Ovary (tissue), 9 donors: ENCODE data around the gene PSMC1. TPM values are rescaled to one million over a fixed set of nuclear protein-coding genes. Genes with fewer than 3 reads are reported as not detected.

Experiments
- DNase-seq, 5 donors: peaks; one replicate each; pipeline ENCODE4 v3.0.0-alpha.2; 2019 to 2020
- H3K27ac ChIP-seq, 2 donors: fragments of 200-600 bp; one replicate each; pipeline versions ENCODE4 v1.5.1 to v1.8.0; 2019 to 2022
- H3K27me3 ChIP-seq: fragments of 200-600 bp; one replicate; pipeline ENCODE4 v1.8.0; 2022
- H3K36me3 ChIP-seq: fragments of 200-600 bp; sonication (generic); one replicate; pipeline ENCODE4 v1.5.1; 2019
- H3K4me1 ChIP-seq: one replicate; pipeline ENCODE4 v1.8.1; 2013; ENCODE audit warnings: mild to moderate bottlenecking, moderate library complexity; ENCODE audit not compliant: insufficient read depth
- H3K4me3 ChIP-seq: fragments of 200-600 bp; sonication (generic); one replicate; pipeline ENCODE4 v1.5.1; 2017
- H3K9me3 ChIP-seq, 2 donors: fragments of 200-600 bp in 1 of 2; sonication (generic) in 1 of 2; one replicate each; pipeline versions ENCODE4 v1.5.1 to v1.8.1; 2013 to 2019; ENCODE audit warnings: mild to moderate bottlenecking in 1 of 2, moderate library complexity in 1 of 2
- EP300 ChIP-seq: sonication (generic); formaldehyde crosslinking; IDR thresholded peaks from one replicate; pipeline ENCODE4 v1.6.1; 2017; ENCODE audit warnings: antibody characterized with exemption
- POLR2A ChIP-seq: fragments of 450-650 bp; IDR thresholded peaks from one replicate; pipeline ENCODE4 v1.6.1; 2017; ENCODE audit warnings: antibody characterized with exemption, mild to moderate bottlenecking, moderate library complexity
- WGBS, 3 donors: extraction: QIAGEN DNeasy Blood & Tissue Kit in 1 of 3; methylation state at CpG; one replicate each; pipeline versions ENCODE4 v1.1.5 to v1.1.7; 2013 to 2017; 5-methylcytosine and 5-hydroxymethylcytosine counted together
- intact Hi-C, 4 donors: fragments of 100-400 bp; cut with DNase I; formaldehyde crosslinking; loops; one replicate each; pipeline versions ENCODE4 v1.11.0 to v1.15.1; 2022 to 2023
- polyA plus RNA-seq, 2 donors: library from polyadenylated mRNA; stranded (reverse); fragments of 200-250 nt in 1 of 2; fragments of 350-450 nt in 1 of 2; fragmentation: Illumina TruSeq in 1 of 2; extraction: RNeasy Lipid Tissue Mini Kit (QIAGEN cat#74804) in 1 of 2; gene quantifications; one replicate each; pipeline ENCODE4 v1.2.3, GENCODE V29; 2013 to 2014
- total RNA-seq, 7 donors: library from RNA; depleted of rRNA in 2 of 7; stranded (reverse); fragments of >200 nt in 2 of 7; fragmentation: NEBNext Ultra II Directional in 3 of 7; extraction: Animal tissue kit (Norgen Biotek cat#: 25700) in 3 of 7; gene quantifications; one replicate each; pipeline versions ENCODE4 v1.1.0 to v1.2.4, GENCODE V29; 2016 to 2023
- TF ChIP-seq, protein P1 (sequence below), 3 donors: fragments of 450-650 bp in 2 of 3; fragments of 200-600 bp in 1 of 3; IDR thresholded peaks; one replicate each; pipeline versions ENCODE4 v1.5.1 to v1.8.0; 2016 to 2022; ENCODE audit warnings: antibody characterized with exemption in 3 of 3, mild to moderate bottlenecking in 1 of 3
- donor health status: DM: no; HTN: no; CAD: no; lungs with moderate emphysema.
- donor health status: DM: no; HTN: no; CAD: no.
- donor health status: Bipolar disorder and iron deficiency.
- donor health status: DM: yes; HTN: yes; CAD: no.
- donor health status: DM: no; HTN: no; CAD: no.
- donor health status: DM: yes; HTN: yes; CAD: no.

The PSMC1 gene
- total and polyA plus RNA-seq, 9 donors: 32.3 to 212 (median 66.8) TPM

DNA sequence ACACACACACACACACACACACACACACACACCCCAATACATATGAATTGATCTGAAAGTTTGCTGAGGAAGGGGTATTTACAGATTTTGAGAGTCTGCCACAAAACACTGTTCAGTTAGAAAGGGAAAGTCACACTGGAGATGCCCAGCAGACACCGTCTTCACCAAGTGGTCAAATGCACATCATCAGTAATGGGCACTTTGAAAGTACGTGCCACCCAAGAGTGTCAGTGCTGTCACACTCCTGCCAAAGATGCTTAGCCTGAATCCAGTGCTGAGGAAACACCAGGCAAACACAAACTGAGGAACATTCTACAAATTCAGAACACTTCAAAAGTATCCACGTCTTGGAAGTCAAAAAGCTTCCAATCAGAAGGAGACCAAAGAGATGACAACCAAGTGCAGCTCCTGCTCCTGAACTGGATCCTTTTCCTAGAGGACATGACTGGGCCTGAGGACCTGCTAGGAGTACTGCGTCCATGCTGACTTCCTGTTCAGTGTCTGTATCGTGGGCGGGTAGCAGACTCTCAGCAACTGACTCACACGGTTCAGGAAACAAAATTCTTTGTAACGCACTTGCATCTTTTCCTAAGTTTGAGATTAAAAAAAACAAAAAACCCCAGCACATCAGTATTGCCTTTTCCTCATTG, 18.6 kb downstream of the PSMC1 start:
- Histone ChIP-seq H3K4me1 (peaks cover 2% of the 10 kb centered on the region), H3K27me3 (no peaks in the 10 kb centered on the region), H3K9me3 (no peaks in the 10 kb centered on the region), H3K27ac (no peak overlapping the region), H3K36me3 (no peaks in the 10 kb centered on the region), H3K4me3 (no peak overlapping the region)
- DNase-seq: no peak
- intact Hi-C loops: no loop called here
- WGBS, 3 donors: 41 to 61% (median 50%) methylated on average over 8 of the region's 8 CpGs
- no peak for TF ChIP-seq POLR2A
- TF ChIP-seq EP300: no peak
- TF ChIP-seq, protein P1, sequence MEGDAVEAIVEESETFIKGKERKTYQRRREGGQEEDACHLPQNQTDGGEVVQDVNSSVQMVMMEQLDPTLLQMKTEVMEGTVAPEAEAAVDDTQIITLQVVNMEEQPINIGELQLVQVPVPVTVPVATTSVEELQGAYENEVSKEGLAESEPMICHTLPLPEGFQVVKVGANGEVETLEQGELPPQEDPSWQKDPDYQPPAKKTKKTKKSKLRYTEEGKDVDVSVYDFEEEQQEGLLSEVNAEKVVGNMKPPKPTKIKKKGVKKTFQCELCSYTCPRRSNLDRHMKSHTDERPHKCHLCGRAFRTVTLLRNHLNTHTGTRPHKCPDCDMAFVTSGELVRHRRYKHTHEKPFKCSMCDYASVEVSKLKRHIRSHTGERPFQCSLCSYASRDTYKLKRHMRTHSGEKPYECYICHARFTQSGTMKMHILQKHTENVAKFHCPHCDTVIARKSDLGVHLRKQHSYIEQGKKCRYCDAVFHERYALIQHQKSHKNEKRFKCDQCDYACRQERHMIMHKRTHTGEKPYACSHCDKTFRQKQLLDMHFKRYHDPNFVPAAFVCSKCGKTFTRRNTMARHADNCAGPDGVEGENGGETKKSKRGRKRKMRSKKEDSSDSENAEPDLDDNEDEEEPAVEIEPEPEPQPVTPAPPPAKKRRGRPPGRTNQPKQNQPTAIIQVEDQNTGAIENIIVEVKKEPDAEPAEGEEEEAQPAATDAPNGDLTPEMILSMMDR (IDR thresholded peaks at IDR 0.05): no peak

DNA sequence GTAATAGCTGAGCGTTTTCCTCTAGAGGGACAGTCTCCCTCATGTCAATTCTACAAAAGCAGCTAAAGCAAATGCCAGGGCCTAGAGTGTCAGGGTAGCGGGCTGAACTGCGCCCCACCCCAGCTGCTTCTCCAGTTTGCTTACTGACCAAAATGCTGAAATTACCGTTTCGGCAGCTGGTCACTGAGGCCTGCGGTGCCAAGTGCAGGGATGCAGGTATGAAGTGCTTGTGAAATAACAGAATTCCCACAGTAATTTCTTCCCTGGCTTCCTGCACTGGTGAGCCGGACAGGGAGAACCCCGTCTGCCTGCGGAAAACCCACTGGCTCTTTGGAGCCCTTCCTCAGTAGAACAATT, 19.1 kb downstream of the PSMC1 start:
- 71 to 83% (median 73%) methylated on average over 9 of the region's 9 CpGs for WGBS, 3 donors
- H3K9me3 ChIP-seq: no peaks in the 10 kb centered on the region
- H3K27ac ChIP-seq: no peak overlapping the region
- H3K4me1 ChIP-seq: peaks cover 2% of the 10 kb centered on the region
- H3K4me3 ChIP-seq: no peak overlapping the region
- H3K27me3 ChIP-seq: no peaks in the 10 kb centered on the region
- H3K36me3 ChIP-seq: no peaks in the 10 kb centered on the region
- TF ChIP-seq, protein P1 (IDR thresholded peaks at IDR 0.05): no peak
- intact Hi-C loops: no loop called here
- no peak for DNase-seq

DNA sequence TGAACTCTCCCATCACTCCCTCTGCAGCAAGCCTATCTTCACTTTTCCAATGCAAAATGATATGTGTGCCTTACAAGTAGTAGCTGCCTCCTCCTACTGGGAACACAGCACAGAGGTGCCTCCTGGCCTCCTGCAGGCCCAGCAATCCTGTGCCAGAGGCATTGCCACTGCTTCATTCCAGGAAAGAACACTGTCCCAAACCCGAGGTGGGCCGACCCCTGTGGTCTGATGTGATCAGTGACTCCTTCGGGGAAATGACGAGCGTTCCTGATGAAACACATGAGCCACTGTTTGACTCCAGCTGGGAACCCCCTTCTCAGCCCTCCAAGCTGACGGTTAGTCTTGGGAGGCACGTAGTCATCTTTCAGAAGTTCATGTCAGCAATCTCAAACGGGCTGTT, 19.5 kb downstream of the PSMC1 start:
- DNase-seq: no peak
- H3K27me3 ChIP-seq: no peaks in the 10 kb centered on the region
- no peaks in the 10 kb centered on the region for H3K36me3 ChIP-seq
- H3K9me3 ChIP-seq: no peaks in the 10 kb centered on the region
- TF ChIP-seq EP300: no peak
- no peak for TF ChIP-seq POLR2A
- TF ChIP-seq, protein P1 (IDR thresholded peaks at IDR 0.05): no peak
- intact Hi-C loops: no loop called here
- H3K4me1 ChIP-seq: peaks cover 2% of the 10 kb centered on the region
- 80 to 86% (median 82%) methylated on average over 8 of the region's 8 CpGs for WGBS, 3 donors
- no peak overlapping the region for H3K27ac ChIP-seq
- H3K4me3 ChIP-seq: no peak overlapping the region

DNA sequence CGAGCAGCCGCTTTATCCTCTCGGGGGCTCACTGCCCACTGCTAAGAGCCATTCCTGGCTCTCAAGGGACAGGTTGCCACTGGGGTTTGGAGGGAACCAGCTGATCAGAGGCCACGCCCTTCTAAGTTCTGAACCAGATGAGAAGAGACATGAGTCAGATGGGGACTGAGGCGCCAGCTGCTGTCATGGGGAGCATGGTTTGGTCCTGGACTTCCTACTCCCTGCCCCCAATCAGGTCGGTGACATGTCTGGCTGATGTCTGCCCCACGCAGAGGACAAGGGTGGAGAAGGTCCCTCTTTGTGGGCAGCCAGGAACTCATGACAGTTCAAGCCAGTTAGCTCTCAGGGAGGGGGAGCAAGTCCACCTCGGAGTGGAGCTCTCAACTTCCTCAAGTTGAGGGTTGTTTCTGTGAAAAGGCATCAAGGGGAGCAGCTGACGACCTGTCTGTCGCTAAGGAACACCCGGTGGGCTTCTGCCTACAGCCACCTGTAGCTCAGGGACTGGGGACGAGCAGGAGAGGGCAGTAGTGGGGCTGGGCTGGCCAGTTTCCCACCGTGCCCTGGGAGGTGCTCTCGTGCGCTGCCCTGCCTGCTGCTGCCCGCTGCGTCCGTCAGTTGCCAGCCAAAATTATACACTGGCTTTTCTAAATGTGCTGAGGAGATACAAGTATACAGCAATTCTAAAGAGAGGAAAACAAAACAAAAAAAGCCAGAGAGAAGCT, 20.5 kb downstream of the PSMC1 start:
- Histone ChIP-seq H3K9me3 (no peaks in the 10 kb centered on the region), H3K27me3 (no peaks in the 10 kb centered on the region), H3K4me3 (no peak overlapping the region), H3K36me3 (no peaks in the 10 kb centered on the region), H3K4me1 (peaks cover 2% of the 10 kb centered on the region), H3K27ac (no peak overlapping the region)
- DNase-seq: no peak
- WGBS, 3 donors: 73 to 83% (median 82%) methylated on average over 18 of the region's 18 CpGs
- intact Hi-C loops: no loop called here
- TF ChIP-seq, protein P1 (IDR thresholded peaks at IDR 0.05): no peak
- TF ChIP-seq POLR2A (no peak), EP300 (no peak)
